ENCODE data around the gene PROSER3. TPM values are rescaled to one million over a fixed set of nuclear protein-coding genes. Genes with fewer than 3 reads are reported as not detected.

PROSER3 gene
- total and polyA plus RNA-seq, 4 donors, result 10.0 to 32.2 (median 12.1) TPM

- Histone ChIP-seq H3K36me3 (ENCODE audit: control insufficient read depth in 4 of 4, insufficient read depth in 4 of 4, low read length in 4 of 4) (peaks cover 0 to 26% (median 17%) of the 10 kb centered on the region in 4 donors), H3K4me3 (no peak overlapping the region), H3K27ac (ENCODE audit: low read depth in 1 of 2, low read length in 1 of 2) (peak overlapping the region; percentile 88 to 97), H3K27me3 (ENCODE audit: control insufficient read depth in 3 of 3, insufficient read depth in 3 of 3, low read length in 2 of 3) (peaks cover 0 to 4% (median 0%) of the 10 kb centered on the region in 3 donors), H3K9ac (ENCODE audit: insufficient read depth in 1 of 2, low read length in 2 of 2) (peak overlapping the region in 1 of 2 donors; percentile 68), H3K9me3 (ENCODE audit: control insufficient read depth in 4 of 4, insufficient read depth in 3 of 4, low read length in 3 of 4) (peaks cover 0 to 1% (median 0%) of the 10 kb centered on the region in 4 donors), H3K4me1 (ENCODE audit: control insufficient read depth in 5 of 5, insufficient read depth in 5 of 5, low read length in 5 of 5) (peaks cover 0 to 32% (median 14%) of the 10 kb centered on the region in 5 donors)
- ATAC-seq (ENCODE audit: insufficient read depth, low FRiP score) (no peak), DNase-seq (peak; percentile 45 to 73 (median 61))
- 23 to 26% methylated on average over 57 to 74 of the region's 74 CpGs for WGBS, 2 donors
- TF ChIP-seq, protein P1, sequence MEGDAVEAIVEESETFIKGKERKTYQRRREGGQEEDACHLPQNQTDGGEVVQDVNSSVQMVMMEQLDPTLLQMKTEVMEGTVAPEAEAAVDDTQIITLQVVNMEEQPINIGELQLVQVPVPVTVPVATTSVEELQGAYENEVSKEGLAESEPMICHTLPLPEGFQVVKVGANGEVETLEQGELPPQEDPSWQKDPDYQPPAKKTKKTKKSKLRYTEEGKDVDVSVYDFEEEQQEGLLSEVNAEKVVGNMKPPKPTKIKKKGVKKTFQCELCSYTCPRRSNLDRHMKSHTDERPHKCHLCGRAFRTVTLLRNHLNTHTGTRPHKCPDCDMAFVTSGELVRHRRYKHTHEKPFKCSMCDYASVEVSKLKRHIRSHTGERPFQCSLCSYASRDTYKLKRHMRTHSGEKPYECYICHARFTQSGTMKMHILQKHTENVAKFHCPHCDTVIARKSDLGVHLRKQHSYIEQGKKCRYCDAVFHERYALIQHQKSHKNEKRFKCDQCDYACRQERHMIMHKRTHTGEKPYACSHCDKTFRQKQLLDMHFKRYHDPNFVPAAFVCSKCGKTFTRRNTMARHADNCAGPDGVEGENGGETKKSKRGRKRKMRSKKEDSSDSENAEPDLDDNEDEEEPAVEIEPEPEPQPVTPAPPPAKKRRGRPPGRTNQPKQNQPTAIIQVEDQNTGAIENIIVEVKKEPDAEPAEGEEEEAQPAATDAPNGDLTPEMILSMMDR (IDR thresholded peaks at IDR 0.05; ENCODE audit: control extremely low read depth, extremely low read depth), result no peak
Observed at GRCh38 chr19:35755550-35756376, 2.2 kb upstream of the PROSER3 start.

- Histone ChIP-seq H3K27me3 (ENCODE audit: control insufficient read depth in 3 of 3, insufficient read depth in 3 of 3, low read length in 2 of 3) (peaks cover 0 to 4% (median 0%) of the 10 kb centered on the region in 3 donors), H3K9me3 (ENCODE audit: control insufficient read depth in 4 of 4, insufficient read depth in 3 of 4, low read length in 3 of 4) (peaks cover 0 to 4% (median 0%) of the 10 kb centered on the region in 4 donors), H3K36me3 (ENCODE audit: control insufficient read depth in 4 of 4, insufficient read depth in 4 of 4, low read length in 4 of 4) (peaks cover 0 to 26% (median 17%) of the 10 kb centered on the region in 4 donors), H3K27ac (ENCODE audit: low read depth in 1 of 2, low read length in 1 of 2) (peak within 1 kb of the TSS; percentile 88 to 97), H3K9ac (ENCODE audit: insufficient read depth in 1 of 2, low read length in 2 of 2) (peak within 1 kb of the TSS in 1 of 2 donors; percentile 68), H3K4me1 (ENCODE audit: control insufficient read depth in 5 of 5, insufficient read depth in 5 of 5, low read length in 5 of 5) (peaks cover 0 to 32% (median 14%) of the 10 kb centered on the region in 5 donors), H3K4me3 (peak within 1 kb of the TSS; percentile 16)
- 3 to 9% methylated on average over 50 to 52 of the region's 52 CpGs for WGBS, 2 donors
- TF ChIP-seq, protein P1 (IDR thresholded peaks at IDR 0.05; ENCODE audit: control extremely low read depth, extremely low read depth), result no peak
- no peak for ATAC-seq (ENCODE audit: insufficient read depth, low FRiP score)
- DNase-seq, result peak; percentile 88 to 92 (median 91)
Observed at GRCh38 chr19:35756377-35757230, 1.4 kb upstream of the PROSER3 start, which contains the start of gene HSPB6. Gene HSPB6 (minus strand): TSS chr19:35757029. CDS start chr19:35757008, 21 bp downstream.

- H3K9me3 ChIP-seq (ENCODE audit: control insufficient read depth in 4 of 4, insufficient read depth in 3 of 4, low read length in 3 of 4), result peaks cover 0 to 4% (median 0%) of the 10 kb centered on the region in 4 donors
- no peak overlapping the region for H3K4me3 ChIP-seq
- DNase-seq, result peak; percentile 89 to 94 (median 92)
- H3K27ac ChIP-seq (ENCODE audit: low read depth in 1 of 2, low read length in 1 of 2), result peak overlapping the region; percentile 88 to 97
- peaks cover 0 to 25% (median 21%) of the 10 kb centered on the region in 4 donors for H3K36me3 ChIP-seq (ENCODE audit: control insufficient read depth in 4 of 4, insufficient read depth in 4 of 4, low read length in 4 of 4)
- peak overlapping the region in 1 of 2 donors; percentile 56 for H3K9ac ChIP-seq (ENCODE audit: insufficient read depth in 1 of 2, low read length in 2 of 2)
- TF ChIP-seq, protein P1 (IDR thresholded peaks at IDR 0.05; ENCODE audit: control extremely low read depth, extremely low read depth), result no peak
- WGBS, 2 donors, result 7 to 11% methylated on average over 18 to 19 of the region's 19 CpGs
- peak; percentile 6 for ATAC-seq (ENCODE audit: insufficient read depth, low FRiP score)
- H3K4me1 ChIP-seq (ENCODE audit: control insufficient read depth in 5 of 5, insufficient read depth in 5 of 5, low read length in 5 of 5), result peaks cover 0 to 32% (median 14%) of the 10 kb centered on the region in 5 donors
- H3K27me3 ChIP-seq (ENCODE audit: control insufficient read depth in 3 of 3, insufficient read depth in 3 of 3, low read length in 2 of 3), result peaks cover 0 to 4% (median 0%) of the 10 kb centered on the region in 3 donors
Observed at GRCh38 chr19:35757231-35757748, 686 bp upstream of the PROSER3 start.
